Activated CD4-positive, alpha-beta memory T cell treated with anti-CD3 and anti-CD28 coated beads, Interleukin-2, amount 10 ng/mL, durations not matched to agents 7 days and 5 days (primary cell): ENCODE results near the gene GNA14. TPM values are rescaled to one million over a fixed set of nuclear protein-coding genes. Genes with fewer than 3 reads are reported as not detected.

Experiments used
- CTCF ChIA-PET: fragments of 350-600 bp; sonication (Branson Sonifier 250); formaldehyde crosslinking; loops from one replicate; lab custom pipeline; 2021; ENCODE audit warnings: antibody characterized with exemption, inconsistent platforms; lab: Charles Lee
- POLR2A ChIA-PET: fragments of 350-600 bp; sonication (Branson Sonifier 250); formaldehyde crosslinking; loops from one replicate; lab custom pipeline; 2021; ENCODE audit warnings: antibody characterized with exemption; lab: Charles Lee
- DNase-seq: peaks from one replicate; pipeline ENCODE4 v3.0.0-alpha.2; 2020
- H3K27ac Mint-ChIP-seq: one replicate; pipeline ENCODE4 v1.8.0; 2021; ENCODE audit warnings: mild to moderate bottlenecking, mixed read lengths
- H3K27me3 Mint-ChIP-seq: one replicate; pipeline ENCODE4 v1.8.0; 2021; ENCODE audit warnings: mixed read lengths
- H3K36me3 Mint-ChIP-seq: one replicate; pipeline ENCODE4 v1.8.0; 2021; ENCODE audit warnings: low read depth, mixed read lengths
- H3K4me1 Mint-ChIP-seq: one replicate; pipeline ENCODE4 v1.8.0; 2021; ENCODE audit warnings: mixed read lengths
- H3K4me3 Mint-ChIP-seq: one replicate; pipeline ENCODE4 v1.8.0; 2021; ENCODE audit warnings: mild to moderate bottlenecking, mixed read lengths
- H3K9me3 Mint-ChIP-seq: one replicate; pipeline ENCODE4 v1.8.0; 2021; ENCODE audit warnings: mixed read lengths
- total RNA-seq, 2 experiments: library from RNA; stranded (reverse); gene quantifications; one replicate each; pipeline ENCODE4 v1.2.3, GENCODE V29; 2021

Gene GNA14
- total RNA-seq, 2 experiments from 2014 or later, result not detected

- no peaks in the 10 kb centered on the region for H3K9me3 Mint-ChIP-seq
- ChIA-PET CTCF (interaction anchor here (0.5 kb wide), 1 partner anchor 26 kb away, joined by 4 read pairs; no protein-coding TSS in a partner anchor), POLR2A (no interaction called here)
- no peak overlapping the region for H3K4me3 Mint-ChIP-seq
- peaks cover 12% of the 10 kb centered on the region for H3K27me3 Mint-ChIP-seq
- no peaks in the 10 kb centered on the region for H3K36me3 Mint-ChIP-seq
- no peak for DNase-seq
- H3K27ac Mint-ChIP-seq, result no peak overlapping the region
- H3K4me1 Mint-ChIP-seq, result no peaks in the 10 kb centered on the region
These were observed 33.5 kb downstream of the GNA14 start for GRCh38 chr9:77614645-77615044.

GRCh38 chr9:77606526-77606925 is 41.6 kb downstream of the GNA14 start:
- H3K36me3 Mint-ChIP-seq, result no peaks in the 10 kb centered on the region
- H3K4me1 Mint-ChIP-seq, result no peaks in the 10 kb centered on the region
- CTCF ChIA-PET, result no interaction called here
- peaks cover 21% of the 10 kb centered on the region for H3K27me3 Mint-ChIP-seq
- no peak for DNase-seq
- POLR2A ChIA-PET, result no interaction called here
- H3K27ac Mint-ChIP-seq, result no peak overlapping the region
- H3K4me3 Mint-ChIP-seq, result no peak overlapping the region
- no peaks in the 10 kb centered on the region for H3K9me3 Mint-ChIP-seq

- Mint-ChIP-seq H3K36me3 (no peaks in the 10 kb centered on the region), H3K9me3 (no peaks in the 10 kb centered on the region), H3K4me3 (no peak overlapping the region), H3K27ac (no peak overlapping the region), H3K4me1 (no peaks in the 10 kb centered on the region), H3K27me3 (peaks cover 21% of the 10 kb centered on the region)
- CTCF ChIA-PET, result no interaction called here
- no peak for DNase-seq
- POLR2A ChIA-PET, result no interaction called here
These were observed 42.5 kb downstream of the GNA14 start for GRCh38 chr9:77605449-77606220.

- Mint-ChIP-seq H3K4me3 (no peak overlapping the region), H3K36me3 (no peaks in the 10 kb centered on the region), H3K9me3 (no peaks in the 10 kb centered on the region), H3K27ac (no peak overlapping the region), H3K4me1 (no peaks in the 10 kb centered on the region), H3K27me3 (peaks cover 14% of the 10 kb centered on the region)
- DNase-seq, result no peak
- ChIA-PET POLR2A (no interaction called here), CTCF (no interaction called here)
These were observed 43.8 kb downstream of the GNA14 start for GRCh38 chr9:77604316-77604715.

- POLR2A ChIA-PET, result no interaction called here
These were observed 45.3 kb downstream of the GNA14 start for GRCh38 chr9:77602852-77603251.

GRCh38 chr9:77601476-77602099 is 46.5 kb downstream of the GNA14 start:
- Mint-ChIP-seq H3K4me3 (no peak overlapping the region), H3K36me3 (no peaks in the 10 kb centered on the region), H3K27me3 (peaks cover 2% of the 10 kb centered on the region), H3K27ac (no peak overlapping the region), H3K4me1 (no peaks in the 10 kb centered on the region), H3K9me3 (no peaks in the 10 kb centered on the region)
- no peak for DNase-seq
- CTCF ChIA-PET, result no interaction called here
- POLR2A ChIA-PET, result no interaction called here

More at GRCh38 chr9:77602852-77603251, 45.3 kb downstream of the GNA14 start:
- no peak overlapping the region for H3K4me3 Mint-ChIP-seq
- no peaks in the 10 kb centered on the region for H3K9me3 Mint-ChIP-seq
- CTCF ChIA-PET, result no interaction called here
- no peaks in the 10 kb centered on the region for H3K4me1 Mint-ChIP-seq
- no peak for DNase-seq
- no peak overlapping the region for H3K27ac Mint-ChIP-seq
- no peaks in the 10 kb centered on the region for H3K36me3 Mint-ChIP-seq
- H3K27me3 Mint-ChIP-seq, result peaks cover 7% of the 10 kb centered on the region

GRCh38 chr9:77600810-77601209 is 47.3 kb downstream of the GNA14 start:
- H3K27ac Mint-ChIP-seq, result no peak overlapping the region
- no peak overlapping the region for H3K4me3 Mint-ChIP-seq
- POLR2A ChIA-PET, result no interaction called here
- CTCF ChIA-PET, result no interaction called here
- no peak for DNase-seq
- H3K4me1 Mint-ChIP-seq, result peaks cover under 1% of the 10 kb centered on the region
- no peaks in the 10 kb centered on the region for H3K9me3 Mint-ChIP-seq
- peaks cover 2% of the 10 kb centered on the region for H3K27me3 Mint-ChIP-seq
- H3K36me3 Mint-ChIP-seq, result no peaks in the 10 kb centered on the region

GRCh38 chr9:77599492-77599891 is 48.6 kb downstream of the GNA14 start:
- no peak overlapping the region for H3K4me3 Mint-ChIP-seq
- no peak for DNase-seq
- H3K4me1 Mint-ChIP-seq, result peaks cover 5% of the 10 kb centered on the region
- no peaks in the 10 kb centered on the region for H3K9me3 Mint-ChIP-seq
- H3K27ac Mint-ChIP-seq, result no peak overlapping the region
- CTCF ChIA-PET, result no interaction called here
- H3K36me3 Mint-ChIP-seq, result no peaks in the 10 kb centered on the region
- POLR2A ChIA-PET, result no interaction called here
- peaks cover 4% of the 10 kb centered on the region for H3K27me3 Mint-ChIP-seq

- DNase-seq, result no peak
- CTCF ChIA-PET, result no interaction called here
- no peaks in the 10 kb centered on the region for H3K9me3 Mint-ChIP-seq
- H3K27me3 Mint-ChIP-seq, result peaks cover 4% of the 10 kb centered on the region
- POLR2A ChIA-PET, result no interaction called here
- no peak overlapping the region for H3K27ac Mint-ChIP-seq
- peaks cover 5% of the 10 kb centered on the region for H3K4me1 Mint-ChIP-seq
- no peak overlapping the region for H3K4me3 Mint-ChIP-seq
- H3K36me3 Mint-ChIP-seq, result no peaks in the 10 kb centered on the region
These were observed 49.1 kb downstream of the GNA14 start for GRCh38 chr9:77598991-77599390.

- no peak overlapping the region for H3K27ac Mint-ChIP-seq
- H3K4me1 Mint-ChIP-seq, result peaks cover 5% of the 10 kb centered on the region
- H3K27me3 Mint-ChIP-seq, result peaks cover 6% of the 10 kb centered on the region
- H3K9me3 Mint-ChIP-seq, result no peaks in the 10 kb centered on the region
- DNase-seq, result no peak
- POLR2A ChIA-PET, result no interaction called here
- CTCF ChIA-PET, result no interaction called here
- no peak overlapping the region for H3K4me3 Mint-ChIP-seq
- H3K36me3 Mint-ChIP-seq, result no peaks in the 10 kb centered on the region
These were observed 49.6 kb downstream of the GNA14 start for GRCh38 chr9:77598524-77598923.

- peaks cover 4% of the 10 kb centered on the region for H3K27me3 Mint-ChIP-seq
- H3K9me3 Mint-ChIP-seq, result no peaks in the 10 kb centered on the region
- H3K36me3 Mint-ChIP-seq, result no peaks in the 10 kb centered on the region
- ChIA-PET POLR2A (no interaction called here), CTCF (interaction anchor here (0.6 kb wide), 1 partner anchor 86 kb away, joined by 4 read pairs; no protein-coding TSS in a partner anchor)
- H3K4me3 Mint-ChIP-seq, result no peak overlapping the region
- H3K4me1 Mint-ChIP-seq, result peaks cover 5% of the 10 kb centered on the region
- no peak overlapping the region for H3K27ac Mint-ChIP-seq
- no peak for DNase-seq
These were observed 51.1 kb downstream of the GNA14 start for GRCh38 chr9:77597057-77597456.

GRCh38 chr9:77595426-77596095 is 52.6 kb downstream of the GNA14 start:
- Mint-ChIP-seq H3K4me3 (no peak overlapping the region), H3K4me1 (peaks cover 5% of the 10 kb centered on the region), H3K27ac (no peak overlapping the region), H3K36me3 (no peaks in the 10 kb centered on the region), H3K9me3 (no peaks in the 10 kb centered on the region), H3K27me3 (peaks cover 4% of the 10 kb centered on the region)
- POLR2A ChIA-PET, result no interaction called here
- CTCF ChIA-PET, result no interaction called here
- no peak for DNase-seq

GRCh38 chr9:77594963-77595362 is 53.2 kb downstream of the GNA14 start:
- CTCF ChIA-PET, result no interaction called here

More at GRCh38 chr9:77594963-77595362, 53.2 kb downstream of the GNA14 start:
- Mint-ChIP-seq H3K27me3 (peaks cover 4% of the 10 kb centered on the region), H3K36me3 (no peaks in the 10 kb centered on the region), H3K4me1 (peaks cover 5% of the 10 kb centered on the region), H3K4me3 (no peak overlapping the region), H3K27ac (no peak overlapping the region), H3K9me3 (no peaks in the 10 kb centered on the region)
- DNase-seq, result no peak
- POLR2A ChIA-PET, result no interaction called here
